Measurements from ENCODE around the gene EGFLAM.

GRCh38 chr5:38341056-38341455 lies 82.7 kb downstream of the EGFLAM start:
- no peak for TF ChIP-seq NR2C2 (CRISPR knock-in tag; IDR thresholded peaks at IDR 0.05)
- TF ChIP-seq ZNF416 (CRISPR knock-in tag; IDR thresholded peaks at IDR 0.05) = no peak
- TF ChIP-seq KAT7 (CRISPR knock-in tag; IDR thresholded peaks at IDR 0.05; ENCODE audit: borderline replicate concordance) = no peak
- no peak for TF ChIP-seq GABPB1 (CRISPR knock-in tag; IDR thresholded peaks at IDR 0.05)
- no peak for TF ChIP-seq FOXK1 (CRISPR knock-in tag; IDR thresholded peaks at IDR 0.05)
- TF ChIP-seq ATF2 (CRISPR knock-in tag; IDR thresholded peaks at IDR 0.05; ENCODE audit: borderline replicate concordance, low read depth) = no peak
- no peak for TF ChIP-seq CTCF (IDR thresholded peaks at IDR 0.05)
- TF ChIP-seq E2F4 (CRISPR knock-in tag; IDR thresholded peaks at IDR 0.05; ENCODE audit: borderline replicate concordance, low read depth) = no peak
- no peak for TF ChIP-seq IRF2 (CRISPR knock-in tag; IDR thresholded peaks at IDR 0.05; ENCODE audit: borderline replicate concordance, low read depth)
